ENCODE measurements around the gene ATXN7L1.

GRCh38 chr7:105766421-105767073 is 109.9 kb downstream of the ATXN7L1 start:
- no peak for TF ChIP-seq CTCF (IDR thresholded peaks at IDR 0.05)
- no peak for TF ChIP-seq POLR2A (IDR thresholded peaks at IDR 0.05)
